ENCODE results near the gene NFKB1. TPM values are rescaled to one million over a fixed set of nuclear protein-coding genes. Genes with fewer than 3 reads are reported as not detected.

Gene NFKB1
- total RNA-seq, 1 donor from 2014 or later = 25.1 TPM

- no peaks in the 10 kb centered on the region for H3K27me3 Mint-ChIP-seq
- H3K4me1 Mint-ChIP-seq (ENCODE audit: low read depth) = peaks cover 5% of the 10 kb centered on the region
- DNase-seq (ENCODE audit: low spot score, unreplicated experiment) = no peak
- TF ChIP-seq, protein P1, sequence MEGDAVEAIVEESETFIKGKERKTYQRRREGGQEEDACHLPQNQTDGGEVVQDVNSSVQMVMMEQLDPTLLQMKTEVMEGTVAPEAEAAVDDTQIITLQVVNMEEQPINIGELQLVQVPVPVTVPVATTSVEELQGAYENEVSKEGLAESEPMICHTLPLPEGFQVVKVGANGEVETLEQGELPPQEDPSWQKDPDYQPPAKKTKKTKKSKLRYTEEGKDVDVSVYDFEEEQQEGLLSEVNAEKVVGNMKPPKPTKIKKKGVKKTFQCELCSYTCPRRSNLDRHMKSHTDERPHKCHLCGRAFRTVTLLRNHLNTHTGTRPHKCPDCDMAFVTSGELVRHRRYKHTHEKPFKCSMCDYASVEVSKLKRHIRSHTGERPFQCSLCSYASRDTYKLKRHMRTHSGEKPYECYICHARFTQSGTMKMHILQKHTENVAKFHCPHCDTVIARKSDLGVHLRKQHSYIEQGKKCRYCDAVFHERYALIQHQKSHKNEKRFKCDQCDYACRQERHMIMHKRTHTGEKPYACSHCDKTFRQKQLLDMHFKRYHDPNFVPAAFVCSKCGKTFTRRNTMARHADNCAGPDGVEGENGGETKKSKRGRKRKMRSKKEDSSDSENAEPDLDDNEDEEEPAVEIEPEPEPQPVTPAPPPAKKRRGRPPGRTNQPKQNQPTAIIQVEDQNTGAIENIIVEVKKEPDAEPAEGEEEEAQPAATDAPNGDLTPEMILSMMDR (IDR thresholded peaks at IDR 0.05; ENCODE audit: unreplicated experiment) = no peak
- H3K36me3 Mint-ChIP-seq (ENCODE audit: insufficient read depth) = peaks cover 19% of the 10 kb centered on the region
- H3K4me3 Mint-ChIP-seq (ENCODE audit: low read depth) = no peak overlapping the region
- no peak overlapping the region for H3K27ac Mint-ChIP-seq
- peaks cover 21% of the 10 kb centered on the region for H3K9me3 Mint-ChIP-seq (ENCODE audit: low read depth)
Observed at GRCh38 chr4:102517753-102518152, 16.6 kb downstream of the NFKB1 start.

DNA sequence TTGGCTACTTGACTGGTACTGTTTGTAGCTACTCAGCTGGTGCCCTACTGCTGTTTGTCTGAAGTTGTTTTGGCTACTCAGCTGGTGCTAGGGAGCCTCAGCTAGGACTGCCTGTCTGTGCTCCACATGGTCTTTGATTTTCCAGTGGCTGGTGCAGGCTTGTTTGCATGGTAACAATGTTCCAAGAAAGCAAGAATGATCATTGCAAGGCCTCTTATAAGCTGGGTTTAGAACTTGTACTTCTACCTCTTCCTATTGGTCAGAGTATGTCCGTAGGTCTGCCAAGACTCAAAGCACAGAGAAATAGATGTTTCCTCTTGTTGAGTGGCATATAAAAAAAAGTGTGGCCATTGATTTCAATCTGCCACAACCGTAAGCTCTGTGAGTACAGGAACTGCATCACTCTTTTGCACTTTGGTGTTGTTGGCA is 17.6 kb downstream of the NFKB1 start:
- Mint-ChIP-seq H3K27ac (peak overlapping the region; percentile 8), H3K27me3 (no peaks in the 10 kb centered on the region), H3K9me3 (ENCODE audit: low read depth) (peaks cover 21% of the 10 kb centered on the region), H3K36me3 (ENCODE audit: insufficient read depth) (peaks cover 17% of the 10 kb centered on the region), H3K4me1 (ENCODE audit: low read depth) (peaks cover 7% of the 10 kb centered on the region), H3K4me3 (ENCODE audit: low read depth) (no peak overlapping the region)
- DNase-seq (ENCODE audit: low spot score, unreplicated experiment) = no peak
- TF ChIP-seq, protein P1 (IDR thresholded peaks at IDR 0.05; ENCODE audit: unreplicated experiment) = no peak

DNA sequence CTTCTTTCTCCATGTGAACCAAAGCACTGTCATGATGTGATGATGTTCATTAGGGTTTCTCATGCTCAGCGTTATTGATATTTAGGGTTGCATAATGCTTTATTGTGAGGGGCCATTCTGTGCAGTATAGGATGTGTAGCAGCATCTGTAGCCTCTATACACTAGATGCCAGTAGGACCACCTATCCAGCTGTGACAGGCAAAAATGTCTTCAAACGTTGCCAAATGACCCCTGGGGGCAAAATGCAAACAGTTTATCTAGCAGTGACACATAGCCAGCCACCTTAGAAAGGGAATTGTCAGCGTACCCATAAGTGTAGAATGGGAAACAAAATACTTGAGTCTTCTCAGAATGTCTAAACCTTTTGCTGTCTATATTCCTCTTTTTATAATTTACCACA is 18.8 kb downstream of the NFKB1 start:
- Mint-ChIP-seq H3K4me3 (ENCODE audit: low read depth) (no peak overlapping the region), H3K27ac (no peak overlapping the region)

DNA sequence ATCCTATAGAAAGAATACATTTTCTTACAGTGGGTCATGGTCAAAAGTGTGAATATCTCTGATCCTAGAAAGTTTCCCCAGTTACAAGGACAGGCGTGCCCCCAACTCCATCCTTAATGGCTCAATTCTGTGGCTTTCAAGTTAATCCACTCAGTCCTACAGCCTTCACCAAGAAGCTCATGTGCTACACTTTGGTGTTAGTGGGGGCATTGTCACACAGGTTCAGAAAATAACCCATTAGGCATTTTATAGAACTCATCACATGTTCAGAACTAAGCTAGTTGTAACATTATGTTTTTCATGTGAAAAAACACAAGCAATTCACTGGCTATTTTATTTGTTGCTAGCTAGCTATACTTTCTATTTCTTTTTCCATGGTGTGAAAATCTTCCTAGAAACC is 20.4 kb downstream of the NFKB1 start:
- no peak overlapping the region for H3K27ac Mint-ChIP-seq
- TF ChIP-seq, protein P1 (IDR thresholded peaks at IDR 0.05; ENCODE audit: unreplicated experiment) = no peak
- no peaks in the 10 kb centered on the region for H3K27me3 Mint-ChIP-seq
- no peak overlapping the region for H3K4me3 Mint-ChIP-seq (ENCODE audit: low read depth)
- peaks cover 7% of the 10 kb centered on the region for H3K4me1 Mint-ChIP-seq (ENCODE audit: low read depth)
- DNase-seq (ENCODE audit: low spot score, unreplicated experiment) = no peak
- H3K9me3 Mint-ChIP-seq (ENCODE audit: low read depth) = peaks cover 2% of the 10 kb centered on the region
- H3K36me3 Mint-ChIP-seq (ENCODE audit: insufficient read depth) = peaks cover 2% of the 10 kb centered on the region

More for the DNA sequence above, 18.8 kb downstream of the NFKB1 start:
- TF ChIP-seq, protein P1 (IDR thresholded peaks at IDR 0.05; ENCODE audit: unreplicated experiment) = no peak
- H3K36me3 Mint-ChIP-seq (ENCODE audit: insufficient read depth) = peaks cover 11% of the 10 kb centered on the region
- no peaks in the 10 kb centered on the region for H3K27me3 Mint-ChIP-seq
- H3K4me1 Mint-ChIP-seq (ENCODE audit: low read depth) = peaks cover 7% of the 10 kb centered on the region
- no peak for DNase-seq (ENCODE audit: low spot score, unreplicated experiment)
- H3K9me3 Mint-ChIP-seq (ENCODE audit: low read depth) = peaks cover 15% of the 10 kb centered on the region

DNA sequence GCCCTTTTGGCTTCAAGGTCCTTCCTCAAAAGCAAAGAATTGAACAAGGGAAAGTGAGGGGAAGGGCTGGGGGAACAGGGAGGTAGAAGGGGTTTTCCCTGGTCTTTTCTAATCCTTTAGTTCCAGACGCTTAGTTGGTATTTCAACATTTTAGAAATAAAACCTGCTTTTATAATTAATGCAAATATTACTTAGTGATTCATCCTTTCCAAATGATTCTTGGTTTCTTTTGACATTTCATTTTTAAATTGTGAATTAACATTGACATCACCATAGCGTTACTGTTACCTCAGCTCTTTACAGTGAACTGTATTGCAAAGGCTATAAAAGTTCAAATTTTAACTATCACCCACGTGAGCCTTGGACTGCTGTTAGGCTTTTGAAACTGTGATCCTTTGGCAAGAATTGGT is 20.9 kb downstream of the NFKB1 start:
- TF ChIP-seq, protein P1 (IDR thresholded peaks at IDR 0.05; ENCODE audit: unreplicated experiment) = no peak
- Mint-ChIP-seq H3K4me1 (ENCODE audit: low read depth) (peaks cover 7% of the 10 kb centered on the region), H3K9me3 (ENCODE audit: low read depth) (no peaks in the 10 kb centered on the region), H3K4me3 (ENCODE audit: low read depth) (no peak overlapping the region), H3K36me3 (ENCODE audit: insufficient read depth) (no peaks in the 10 kb centered on the region), H3K27ac (no peak overlapping the region), H3K27me3 (no peaks in the 10 kb centered on the region)
- DNase-seq (ENCODE audit: low spot score, unreplicated experiment) = no peak

Measured in progenitor cell of endocrine pancreas (in vitro differentiated cells).